Activated T-helper 1 cell treated with Interleukin-2 at 50 U/mL for 16 hours (primary cell): ENCODE data around the gene ZNF205.

Experiments used
- DNase-seq: peaks from one replicate; pipeline ENCODE4 v3.0.0-alpha.2; 2020; ENCODE audit warnings: low read depth

The ZNF205 gene

GRCh38 chr16:3101018-3101840 is 11.2 kb upstream of the ZNF205 start:
- DNase-seq, result no peak

GRCh38 chr16:3101841-3102470 is 10.4 kb upstream of the ZNF205 start:
- no peak for DNase-seq

- peak; percentile 87 for DNase-seq
These were observed 6.0 kb upstream of the ZNF205 start for GRCh38 chr16:3106205-3106928.

- no peak for DNase-seq
These were observed 642 bp downstream of the ZNF205 start for GRCh38 chr16:3112881-3113574.

GRCh38 chr16:3113765-3114479 is 1.5 kb downstream of the ZNF205 start:
- DNase-seq, result no peak

- no peak for DNase-seq
These were observed 2.6 kb downstream of the ZNF205 start for GRCh38 chr16:3115003-3115402.

- no peak for DNase-seq
These were observed 3.2 kb downstream of the ZNF205 start for GRCh38 chr16:3115561-3115960.

- no peak for DNase-seq
These were observed 5.9 kb downstream of the ZNF205 start for GRCh38 chr16:3118204-3118790.

- DNase-seq, result no peak
These were observed 6.5 kb downstream of the ZNF205 start for GRCh38 chr16:3118846-3119245.

GRCh38 chr16:3119286-3119685 is 6.9 kb downstream of the ZNF205 start:
- DNase-seq, result no peak

- DNase-seq, result no peak
These were observed 7.5 kb downstream of the ZNF205 start for GRCh38 chr16:3119701-3120408.

GRCh38 chr16:3120435-3120834 is 8.0 kb downstream of the ZNF205 start:
- no peak for DNase-seq

GRCh38 chr16:3121851-3122467 is 9.6 kb downstream of the ZNF205 start:
- DNase-seq, result no peak

GRCh38 chr16:3122926-3123570 is 10.7 kb downstream of the ZNF205 start:
- DNase-seq, result no peak

GRCh38 chr16:3123986-3124886 is 11.8 kb downstream of the ZNF205 start:
- peak; percentile 93 for DNase-seq

GRCh38 chr16:3127745-3128144 is 15.4 kb downstream of the ZNF205 start:
- no peak for DNase-seq

- peak; percentile 62 for DNase-seq
These were observed 17.0 kb downstream of the ZNF205 start for GRCh38 chr16:3129137-3130131.
